H1 (cell line): ENCODE results near the gene UBE3C. TPM values are rescaled to one million over a fixed set of nuclear protein-coding genes. Genes with fewer than 3 reads are reported as not detected.

Source experiments
- JUND ChIP-seq: IDR thresholded peaks from 2 replicates; pipeline ENCODE4 v1.6.1; 2011; ENCODE audit warnings: mild to moderate bottlenecking, improper control_type of control experiment, low read length
- polyA plus RNA-seq, 7 experiments: library from polyadenylated mRNA; depleted of rRNA in 3 of 7; stranded (reverse) in 5 of 7; unstranded in 2 of 7; fragments of >200 nt in 5 of 7; fragments of 200-250 nt in 2 of 7; gene quantifications; 1 replicate in 5 of 7; 2 replicates in 1 of 7; 4 replicates in 1 of 7; pipeline versions ENCODE4 v1.2.1 to v1.2.3, GENCODE V29; 2011 to 2013; ENCODE audit warnings: missing spikeins in 2 of 7, mixed read lengths in 2 of 7
- total RNA-seq: library from RNA; stranded (reverse); fragmentation: NEBNext Ultra II Directional; extraction: Animal tissue kit (Norgen Biotek cat#: 25700); gene quantifications from 2 replicates; pipeline ENCODE4 v1.2.1, GENCODE V29; 2021

UBE3C gene
- total and polyA plus RNA-seq, 2 of the 8 experiments (the other 6 are each of a cell fraction or from before 2014, with no cell fraction given), result 32.0 to 54.1 TPM

GRCh38 chr7:157233677-157234076 is 95.0 kb downstream of the UBE3C start (continued):
- no peak for TF ChIP-seq JUND
